ENCODE measurements around the gene APBA2.
"Not testable (repeated sequence)": the region's sequence is repeated elsewhere in the genome, so short reads cannot be mapped to it uniquely, and the experiment has no call there.

The APBA2 gene

DNA sequence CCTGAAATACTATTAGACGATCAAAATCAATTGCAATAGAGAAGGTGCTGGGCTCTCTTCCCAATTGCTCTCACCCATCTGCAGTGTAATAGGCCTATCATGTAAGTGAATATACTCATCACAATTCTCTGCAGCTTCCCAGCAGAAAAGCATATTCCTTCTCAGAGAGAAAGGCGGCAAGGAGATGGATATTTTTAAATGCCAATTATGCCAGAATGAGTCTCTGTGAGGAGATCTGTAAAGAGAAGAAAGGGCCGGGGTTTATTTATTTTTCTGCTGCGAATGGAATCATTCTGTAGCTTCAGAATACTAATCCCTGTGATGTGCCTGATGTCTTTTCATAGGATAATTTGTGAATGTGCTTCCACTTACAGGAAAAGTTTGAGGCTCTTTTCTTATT is 112.0 kb downstream of the APBA2 start:
- DNase-seq (ENCODE audit: low read depth in 2 of 2), result no peak

DNA sequence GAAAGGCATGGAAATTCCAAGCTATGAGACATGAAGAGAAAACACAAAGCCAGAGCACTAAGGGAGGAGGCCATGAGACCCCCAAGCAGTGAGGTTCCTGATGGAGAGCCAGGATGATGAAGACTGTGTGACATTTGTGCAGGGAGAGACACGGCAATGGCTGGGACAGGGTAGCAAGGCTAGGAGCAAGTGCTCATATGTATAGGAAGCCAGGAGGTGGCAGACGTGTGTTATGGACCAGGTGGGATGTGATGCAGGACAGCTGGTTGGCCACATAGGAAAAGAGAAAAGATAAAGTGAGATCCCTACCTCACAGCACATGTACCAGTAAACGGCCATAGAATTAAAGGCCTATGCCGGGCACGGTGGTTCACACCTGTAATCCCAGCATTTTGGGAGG is 112.7 kb downstream of the APBA2 start:
- no peak for DNase-seq (ENCODE audit: low read depth in 2 of 2)

DNA sequence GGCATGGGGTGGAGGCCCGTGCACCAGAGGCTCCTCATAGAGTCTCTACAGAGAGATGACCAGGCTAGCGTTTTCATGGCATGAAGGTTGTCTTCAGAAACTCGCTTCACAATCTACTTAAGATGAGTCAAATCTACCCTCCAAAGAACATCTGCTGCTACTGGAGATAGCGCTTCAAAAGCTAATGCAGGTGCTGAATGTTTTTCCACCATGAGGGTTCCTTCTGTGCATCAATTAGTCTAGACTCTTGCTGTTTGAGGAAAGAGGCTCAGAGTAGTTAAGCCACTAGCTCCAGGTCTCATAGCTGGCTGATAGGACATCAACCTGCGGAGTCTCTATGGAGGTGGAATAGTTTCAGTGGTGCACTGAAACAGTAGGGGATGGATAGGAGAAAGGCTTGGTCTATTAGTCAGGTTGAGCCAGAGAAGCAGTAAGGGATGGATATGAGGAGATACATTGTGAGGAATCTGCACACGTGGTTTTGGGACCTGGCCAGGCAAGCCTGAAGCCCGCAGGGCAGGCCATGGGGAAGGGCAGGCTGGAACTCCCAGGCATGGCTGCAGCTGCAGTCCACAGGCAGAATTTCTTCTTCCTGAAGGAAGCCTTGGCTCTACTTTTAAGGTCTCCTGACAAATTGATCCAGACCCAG is 117.5 kb downstream of the APBA2 start:
- DNase-seq (ENCODE audit: low read depth in 2 of 2), result no peak

DNA sequence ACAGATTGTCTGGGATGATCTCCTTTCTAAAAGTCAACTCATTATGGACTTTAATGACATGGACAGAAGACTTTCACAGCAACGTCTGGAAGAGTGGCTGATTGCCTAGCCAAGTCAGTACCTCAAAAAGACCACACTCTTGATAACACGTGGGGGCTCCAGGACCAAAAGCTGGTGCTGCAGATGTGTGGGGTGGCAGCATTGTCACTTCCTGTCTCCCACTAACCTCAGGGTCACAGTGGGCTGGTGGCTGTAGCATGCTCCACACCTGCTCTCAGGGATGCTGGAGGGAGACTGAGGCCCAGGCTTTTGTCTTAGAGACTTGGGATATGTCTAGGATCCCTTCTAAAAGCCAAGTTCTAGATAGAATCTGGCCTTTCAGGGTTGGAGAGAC is 118.1 kb downstream of the APBA2 start:
- DNase-seq (ENCODE audit: low read depth in 2 of 2), result peak in 1 of 2 donors; percentile 18

DNA sequence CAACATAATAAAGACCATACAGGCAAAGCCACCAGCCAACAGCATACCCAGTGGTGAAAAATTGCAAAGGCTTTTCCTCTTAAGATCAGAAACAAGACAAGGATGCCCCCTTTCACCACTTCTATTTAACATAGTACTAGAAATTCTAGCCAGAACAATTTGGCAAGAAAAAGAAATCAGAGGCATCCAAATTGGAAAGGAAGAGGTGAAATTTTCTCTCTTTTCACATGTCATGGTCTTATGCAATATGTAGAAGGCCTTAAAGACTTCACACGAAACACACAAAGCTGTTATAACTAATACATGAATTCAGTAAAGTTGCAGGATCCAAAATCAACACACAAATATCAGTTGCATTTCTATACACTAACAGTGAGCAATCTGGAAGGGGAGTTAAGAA is 120.2 kb downstream of the APBA2 start:
- DNase-seq (ENCODE audit: low read depth in 2 of 2), result no peak

DNA sequence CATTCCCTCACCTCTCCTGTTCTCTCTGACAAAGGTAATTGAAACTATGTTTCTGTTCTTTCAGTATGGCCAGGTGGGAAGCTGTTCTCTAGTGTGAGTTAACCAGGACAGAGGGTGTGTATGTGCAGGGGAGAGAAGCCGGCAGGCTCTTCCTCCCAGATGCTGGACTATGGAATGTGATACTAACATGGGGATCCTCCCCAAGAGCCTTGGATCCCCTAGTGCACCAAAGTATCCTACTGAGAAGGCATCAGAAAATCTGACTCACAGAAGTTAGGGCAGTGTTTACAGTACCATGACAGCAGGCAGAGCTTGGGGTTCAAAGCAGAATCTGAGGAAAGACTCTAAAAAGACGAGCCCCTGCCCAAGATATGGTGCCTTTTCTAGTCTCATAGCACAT is 123.1 kb downstream of the APBA2 start:
- no peak for DNase-seq (ENCODE audit: low read depth in 2 of 2)

DNA sequence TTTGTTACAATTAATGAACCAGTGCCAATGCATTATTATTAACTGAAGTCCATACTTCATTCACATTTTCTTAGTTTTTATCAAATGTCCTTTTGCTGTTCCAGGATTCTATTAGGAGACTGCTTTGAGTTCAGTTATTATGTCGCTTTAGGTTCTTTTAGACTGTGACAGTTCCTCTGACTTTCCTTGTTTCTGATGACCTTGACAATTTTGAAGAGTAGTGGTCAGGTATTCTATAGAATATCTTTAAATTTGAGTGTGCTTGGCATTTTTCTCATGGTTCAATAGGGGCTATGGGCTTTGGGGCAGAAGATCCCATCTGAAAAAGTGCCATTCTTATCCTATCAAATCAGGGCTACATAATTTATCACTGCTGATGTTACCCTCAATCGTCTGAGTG is 126.3 kb downstream of the APBA2 start:
- DNase-seq (ENCODE audit: low read depth in 2 of 2), result no peak

DNA sequence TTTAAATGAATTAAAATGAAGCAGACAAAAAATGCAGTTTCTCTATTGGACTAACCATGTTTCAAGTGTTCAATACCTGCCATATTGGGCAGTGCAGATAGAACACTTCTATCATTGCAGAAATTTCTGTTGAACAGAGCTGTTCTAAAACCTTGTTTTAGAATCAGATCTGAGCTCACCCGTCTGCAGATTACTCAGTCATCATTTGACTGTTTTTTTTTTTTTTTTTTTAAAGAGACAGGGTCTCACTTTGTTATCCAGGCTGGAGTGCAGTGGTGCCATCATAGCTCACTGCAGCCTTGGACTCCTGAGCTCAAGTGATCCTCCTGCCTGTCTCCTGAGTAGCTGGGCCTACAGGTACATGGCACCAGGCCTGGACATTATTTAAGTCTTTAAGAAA is 128.7 kb downstream of the APBA2 start:
- DNase-seq (ENCODE audit: low read depth in 2 of 2), result no peak

DNA sequence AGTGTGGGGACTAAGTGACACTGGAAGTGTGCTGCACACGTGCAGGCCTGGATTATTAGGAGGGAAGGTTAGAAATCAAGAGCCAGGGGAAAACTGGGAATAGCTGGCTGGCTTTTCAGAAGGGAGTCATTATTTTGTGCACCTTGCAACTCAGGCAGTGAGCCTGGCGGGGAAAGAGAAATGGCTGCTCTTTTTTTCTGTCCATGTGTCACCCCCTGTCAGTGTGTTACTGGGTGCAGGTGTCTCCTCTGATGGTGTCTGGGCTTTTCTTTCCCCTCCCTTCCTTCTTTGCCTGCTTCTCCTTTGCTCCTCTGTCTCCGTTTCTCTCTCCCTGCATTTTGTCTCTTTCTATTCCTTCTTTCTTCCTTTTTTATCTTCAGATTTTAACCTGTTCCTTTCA is 130.7 kb downstream of the APBA2 start:
- no peak for DNase-seq (ENCODE audit: low read depth in 2 of 2)

DNA sequence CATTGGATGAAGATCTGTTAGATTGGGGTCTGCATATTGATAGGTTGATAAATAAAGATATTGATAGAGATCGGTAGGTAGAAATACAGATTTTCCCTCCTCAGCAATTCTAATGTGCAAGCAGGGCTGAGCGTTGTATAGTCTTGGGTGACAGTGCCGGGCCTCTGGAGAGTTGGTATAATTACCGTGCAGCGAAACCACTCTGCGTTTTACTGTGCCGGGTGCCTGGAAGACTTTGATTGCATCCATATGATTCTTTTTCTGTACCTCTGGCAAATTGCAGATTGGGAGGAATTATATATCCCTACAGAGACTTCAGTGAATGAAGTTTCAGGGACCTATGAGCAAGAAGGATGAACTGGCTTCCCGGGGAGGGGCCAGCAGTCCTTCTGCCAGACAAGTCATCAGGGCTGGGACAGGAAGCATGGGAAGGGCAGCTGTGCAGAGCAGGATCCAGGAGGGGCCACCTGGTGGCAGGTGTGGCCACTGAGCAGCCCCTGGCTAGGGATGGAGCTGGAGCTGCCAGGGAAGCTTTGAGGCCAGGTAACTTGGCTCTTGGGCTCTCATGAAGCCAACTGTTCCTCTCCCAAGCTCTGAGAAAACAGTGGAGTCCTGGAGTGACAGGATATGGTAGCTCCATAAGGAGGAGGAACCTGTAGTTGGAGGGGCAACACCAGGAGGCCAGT is 132.5 kb downstream of the APBA2 start:
- no peak for DNase-seq (ENCODE audit: low read depth in 2 of 2)

DNA sequence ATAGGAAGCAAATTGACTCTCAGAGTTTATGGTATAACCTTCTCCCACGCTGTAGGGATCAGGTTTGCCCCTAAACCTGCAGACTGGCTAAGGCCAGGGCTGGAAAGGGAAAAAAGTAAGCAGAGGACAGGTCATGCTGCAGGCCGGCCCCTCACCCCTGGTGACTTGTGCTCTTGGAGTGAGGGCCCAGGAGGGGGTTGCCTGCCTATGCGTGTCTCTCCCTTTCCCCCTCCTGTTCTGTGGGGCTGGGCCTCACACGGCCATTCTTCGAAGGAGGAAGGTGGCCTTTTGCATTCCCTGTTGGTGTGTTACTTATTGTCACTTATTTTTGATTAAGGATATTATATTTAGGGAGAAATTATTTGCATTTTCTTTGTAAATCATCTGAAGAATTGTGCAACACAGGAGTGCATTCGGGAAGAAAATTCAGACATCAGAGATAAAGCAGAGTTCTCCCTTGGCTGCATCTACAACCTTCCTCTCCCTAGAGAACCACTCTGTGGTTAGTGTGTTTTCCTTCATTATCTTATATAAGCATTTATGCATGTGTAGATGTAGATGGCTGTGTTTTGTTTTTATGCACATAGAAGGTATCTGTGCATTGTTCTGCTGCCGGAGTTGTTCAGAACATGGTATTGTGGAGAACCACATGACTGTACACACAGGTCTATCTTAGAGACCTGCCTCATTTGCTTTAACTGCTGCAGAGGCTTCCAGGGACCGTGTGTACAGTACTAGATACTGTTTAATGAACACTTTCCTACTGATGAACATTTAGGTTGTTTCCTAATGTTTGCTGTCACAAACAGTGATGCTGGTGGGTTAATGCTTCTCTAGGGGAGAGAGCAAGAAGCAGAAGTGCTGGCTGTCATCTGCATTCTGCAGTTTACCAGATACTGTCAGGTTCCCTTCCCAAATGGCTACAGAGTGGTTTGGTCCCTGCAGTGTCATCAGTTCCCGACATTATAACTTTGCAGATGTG is 133.5 kb downstream of the APBA2 start:
- DNase-seq (ENCODE audit: low read depth in 2 of 2), result no peak

DNA sequence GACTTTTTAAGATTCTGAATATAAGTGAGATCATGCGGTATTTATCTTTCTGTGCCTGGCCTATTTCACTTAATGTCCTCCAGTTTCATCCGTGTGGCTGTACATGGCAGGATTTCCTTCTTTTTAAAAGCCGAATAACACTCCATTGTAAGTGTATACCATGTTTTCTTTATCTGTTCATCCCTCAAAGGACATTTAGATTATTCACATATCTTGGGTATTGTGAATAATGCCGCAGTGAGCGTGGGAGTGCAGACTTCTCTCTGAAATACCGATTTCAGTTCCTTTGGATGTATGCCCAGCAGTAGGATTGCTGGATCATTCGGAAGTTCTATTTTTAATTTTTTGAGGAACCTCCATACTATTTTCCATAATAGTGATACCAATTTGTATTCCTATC is 136.1 kb downstream of the APBA2 start:
- DNase-seq (ENCODE audit: low read depth in 2 of 2), result no peak

DNA sequence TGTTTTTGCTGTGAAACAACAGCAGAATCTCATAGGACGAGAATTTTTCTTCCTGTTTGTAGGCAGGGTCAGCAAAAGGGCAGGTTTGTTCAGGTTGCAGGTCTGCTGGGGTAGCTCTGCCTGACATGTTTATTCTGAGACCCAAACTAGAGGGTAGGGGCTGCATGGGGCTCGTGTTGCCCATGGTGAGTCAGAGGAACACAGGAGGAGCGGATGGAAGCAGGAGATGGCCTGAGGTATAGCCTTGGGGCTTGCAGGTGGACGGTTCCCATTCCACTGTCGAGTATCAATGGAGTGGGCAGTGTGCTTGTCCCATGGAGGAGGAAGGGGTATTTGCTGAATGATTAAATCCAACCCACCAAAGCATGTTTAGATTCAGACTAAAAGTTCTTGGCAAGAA is 138.9 kb downstream of the APBA2 start:
- no peak for DNase-seq (ENCODE audit: low read depth in 2 of 2)

DNA sequence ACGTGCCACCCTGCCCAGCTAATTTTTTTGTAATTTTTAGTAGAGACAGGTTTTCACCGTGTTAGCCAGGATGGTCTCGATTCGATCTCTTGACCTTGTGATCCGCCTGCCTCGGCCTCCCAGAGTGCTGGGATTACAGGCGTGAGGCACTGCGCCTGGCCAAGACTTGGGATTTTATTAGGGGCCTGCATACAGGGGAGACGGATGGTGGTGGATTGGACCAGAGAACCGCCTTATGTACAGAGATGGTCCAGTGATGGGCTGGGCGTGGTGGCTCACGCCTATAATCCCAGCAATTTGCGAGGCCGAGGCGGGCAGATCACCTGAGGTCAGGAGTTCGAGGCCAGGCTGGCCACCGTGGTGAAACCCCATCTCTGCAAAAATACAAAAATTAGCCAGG is 139.6 kb downstream of the APBA2 start:
- not testable (repeated sequence) for DNase-seq (ENCODE audit: low read depth in 2 of 2)

DNA sequence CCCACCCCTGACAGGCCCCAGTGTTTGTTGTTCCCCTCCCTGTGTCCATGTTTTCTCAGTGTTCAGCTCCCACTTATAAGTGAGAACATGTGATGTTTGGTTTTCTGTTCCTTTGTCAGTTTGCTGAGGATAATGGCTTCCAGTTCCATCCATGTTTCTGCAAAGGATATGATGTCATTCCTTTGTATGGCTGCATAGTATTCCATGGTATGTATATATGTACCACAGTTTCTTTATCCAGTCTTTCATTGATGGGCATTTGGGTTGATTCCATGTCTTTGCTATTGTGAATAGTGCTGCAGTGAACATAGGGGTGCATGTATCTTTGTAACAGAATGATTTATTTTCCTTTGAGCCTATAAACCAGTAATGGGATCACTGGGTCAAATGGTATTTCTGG is 142.4 kb downstream of the APBA2 start:
- DNase-seq (ENCODE audit: low read depth in 2 of 2), result not testable (repeated sequence)

DNA sequence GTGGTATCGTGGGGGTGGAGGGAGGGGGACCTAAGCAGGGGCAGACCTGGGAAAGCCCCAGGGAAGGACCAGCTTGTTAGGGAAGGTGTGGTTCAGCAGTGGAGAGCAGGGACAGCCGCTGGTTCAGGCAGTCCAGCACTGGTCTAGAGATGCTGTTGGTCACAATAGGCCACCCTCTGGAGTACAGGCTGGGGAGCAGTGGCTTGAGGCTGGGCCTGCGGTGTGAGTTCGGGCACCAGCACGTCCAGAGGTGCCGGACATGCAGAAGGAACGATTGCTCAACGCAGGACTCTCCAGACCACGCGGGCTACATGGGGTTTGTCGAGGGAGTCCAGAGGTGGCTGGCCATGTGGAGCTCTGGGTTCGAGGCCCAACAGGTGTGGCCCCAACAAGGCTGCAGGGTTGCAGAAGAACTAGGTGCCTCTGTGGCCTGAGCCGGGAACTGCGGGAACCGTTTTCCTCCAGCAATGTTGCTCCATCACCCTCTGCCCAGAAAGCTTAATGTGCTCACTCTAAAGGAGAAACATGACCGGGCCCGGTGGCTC is 143.9 kb downstream of the APBA2 start:
- DNase-seq (ENCODE audit: low read depth in 2 of 2), result no peak

DNA sequence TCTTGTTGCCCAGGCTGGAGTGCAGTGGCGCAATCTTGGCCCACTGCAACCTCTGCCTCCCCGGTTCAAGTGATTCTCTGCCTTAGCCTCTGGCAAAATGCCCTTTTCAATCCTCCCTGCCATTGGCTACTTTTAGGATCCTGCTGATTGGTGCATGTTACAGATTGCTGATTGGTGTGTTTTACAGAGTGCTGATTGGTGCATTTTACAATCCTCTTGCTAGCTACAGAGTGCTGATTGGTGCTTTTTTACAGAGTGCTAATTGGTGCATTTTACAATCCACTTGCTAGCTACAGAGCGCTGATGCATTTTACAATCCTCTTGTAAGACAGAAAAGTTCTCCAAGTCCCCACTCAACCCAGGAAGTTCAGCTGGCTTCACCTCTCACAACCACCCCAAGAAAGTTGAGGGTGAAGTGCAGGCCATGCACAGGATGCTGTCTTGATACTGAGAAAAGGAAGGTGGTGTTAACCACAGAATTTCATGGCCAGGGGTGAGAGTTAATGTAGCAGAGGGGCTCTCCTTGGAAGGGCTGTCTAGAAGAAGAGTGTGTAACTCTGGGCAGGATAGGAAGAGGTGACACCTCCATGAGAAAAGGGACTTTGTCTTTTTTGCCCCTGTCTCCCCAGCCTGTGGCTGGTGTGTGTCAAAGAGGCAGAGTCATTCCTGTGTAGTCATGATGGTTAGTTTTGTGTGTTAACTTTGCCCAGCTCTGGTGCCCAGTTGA is 145.9 kb downstream of the APBA2 start:
- no peak for DNase-seq (ENCODE audit: low read depth in 2 of 2)

DNA sequence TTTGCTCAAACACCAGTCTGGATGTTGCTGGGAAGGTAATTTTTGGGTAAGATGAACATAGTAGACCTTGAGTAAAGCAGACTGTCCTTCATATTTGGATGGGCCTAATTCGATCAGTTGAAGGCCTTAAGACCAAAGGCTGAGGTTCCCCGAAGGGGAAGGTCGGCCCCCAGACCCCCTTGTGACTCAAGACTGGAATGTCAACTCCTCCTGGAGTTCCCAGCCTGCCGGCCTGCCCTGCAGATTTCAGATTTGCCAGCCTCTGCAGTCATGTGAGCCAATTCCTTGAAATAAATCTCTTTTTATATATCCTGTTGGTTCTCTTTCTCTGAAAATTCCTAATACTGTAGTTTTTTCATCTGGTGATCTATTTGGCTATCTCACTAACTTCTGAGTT is 146.5 kb downstream of the APBA2 start:
- DNase-seq (ENCODE audit: low read depth in 2 of 2), result no peak

DNA sequence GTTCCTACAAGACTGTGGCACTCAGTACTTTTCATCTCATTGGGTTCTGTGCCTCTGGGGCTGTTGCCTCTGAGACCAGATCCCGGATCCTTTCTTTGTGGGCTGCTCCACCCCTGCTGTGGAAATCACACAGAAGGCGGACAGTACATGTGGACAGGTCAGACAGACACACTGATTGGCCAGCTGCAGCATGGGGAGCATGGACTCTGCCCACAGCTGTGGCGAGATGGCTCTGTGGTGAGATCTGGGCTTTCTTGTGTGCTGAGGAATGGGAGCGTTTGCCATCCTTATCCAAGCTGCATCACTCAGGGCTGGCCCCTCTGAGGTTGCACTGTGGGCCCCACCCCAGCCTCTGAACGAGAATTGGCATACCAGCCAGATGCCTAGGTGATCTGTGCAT is 147.0 kb downstream of the APBA2 start:
- DNase-seq (ENCODE audit: low read depth in 2 of 2), result no peak

DNA sequence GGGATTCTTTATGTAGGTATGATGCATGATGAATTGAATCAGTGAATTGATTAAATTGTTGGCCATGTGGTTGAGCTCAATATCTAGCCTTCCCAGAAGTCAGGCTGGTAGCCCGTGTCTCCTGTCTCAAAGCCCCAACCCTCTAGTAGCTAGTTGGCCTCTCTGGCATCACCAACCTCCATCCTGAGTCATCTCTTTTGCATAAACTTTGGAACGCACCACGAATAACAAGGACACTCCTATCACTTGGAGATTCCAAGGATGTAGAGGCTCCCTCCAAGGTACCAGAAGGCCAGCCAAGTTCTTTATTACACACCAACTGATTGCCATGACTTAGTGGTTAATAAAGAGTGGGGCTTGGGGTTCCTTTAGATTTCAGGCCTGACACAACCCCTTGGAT is 148.4 kb downstream of the APBA2 start:
- no peak for DNase-seq (ENCODE audit: low read depth in 2 of 2)

DNA sequence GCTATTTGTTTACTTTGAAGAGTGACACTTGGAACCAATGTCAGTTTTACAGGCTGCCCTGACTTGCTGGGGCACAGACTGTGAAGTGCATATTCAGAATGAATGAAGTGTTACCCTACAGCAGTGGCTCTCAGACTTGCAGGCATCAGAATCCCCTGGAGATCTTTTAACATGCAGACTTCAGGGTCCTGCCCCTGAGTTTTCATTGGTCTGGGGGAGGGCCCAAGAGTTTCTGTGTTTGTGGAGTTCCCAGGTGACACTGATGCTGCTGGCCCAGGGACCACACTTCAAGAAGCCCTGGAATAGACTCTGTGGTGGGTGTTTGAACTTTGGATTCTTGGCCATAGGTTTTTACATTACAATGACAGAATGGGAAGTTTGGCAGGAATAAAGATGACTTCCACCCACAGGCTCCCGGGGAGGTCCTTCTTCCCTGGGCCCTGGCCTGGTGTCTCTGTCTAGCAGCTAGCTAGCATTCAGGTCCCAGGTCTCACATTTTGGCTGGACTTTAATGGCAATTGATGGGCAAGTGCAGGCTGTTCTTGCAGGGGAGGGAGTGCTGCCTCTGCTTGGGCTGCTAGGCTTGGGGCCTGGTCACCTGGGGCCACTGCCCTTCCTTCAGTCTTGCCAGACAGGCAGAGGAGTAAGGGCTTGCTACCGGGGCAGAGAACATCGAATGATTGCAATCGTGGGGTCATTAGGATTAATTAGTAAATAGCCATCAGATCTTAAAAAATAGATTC is 149.0 kb downstream of the APBA2 start:
- DNase-seq (ENCODE audit: low read depth in 2 of 2), result no peak

Measured in stimulated activated CD8-positive, alpha-beta memory T cell treated with anti-CD3 and anti-CD28 coated beads, Interleukin-7, amount 100 ng/mL, for 4 hours (primary cell).